GM12891 (cell line): ENCODE data around the gene ERO1A.

Source experiments
- DNase-seq: peaks from one replicate; pipeline ENCODE4 v3.0.0; 2011; ENCODE audit warnings: low spot score; ENCODE audit not compliant: insufficient read length
- FAIRE-seq: peaks from 2 replicates; lab custom pipeline; 2011; peaks lifted over from hg19 to GRCh38; lab: Jason Lieb, UNC
- PAX5 ChIP-seq: IDR thresholded peaks from 2 replicates; pipeline ENCODE4 v1.6.1; 2011; ENCODE audit warnings: low read length, moderate library complexity, mild to moderate bottlenecking; ENCODE audit not compliant: insufficient read depth, severe bottlenecking
- POLR2A ChIP-seq: IDR thresholded peaks from 2 replicates; pipeline ENCODE4 v1.6.1; 2011; ENCODE audit warnings: low read depth, low read length, control low read depth
- POLR2AphosphoS5 ChIP-seq: IDR thresholded peaks from 2 replicates; pipeline ENCODE4 v1.6.1; 2011; ENCODE audit warnings: low read depth, low read length, control low read depth
- POU2F2 ChIP-seq: IDR thresholded peaks from 2 replicates; pipeline ENCODE4 v1.6.1; 2011; ENCODE audit warnings: low read depth, mild to moderate bottlenecking, control low read depth, low read length, moderate library complexity
- SPI1 ChIP-seq: IDR thresholded peaks from 2 replicates; pipeline ENCODE4 v1.6.1; 2011; ENCODE audit warnings: low read depth, low read length, control low read depth
- TAF1 ChIP-seq: IDR thresholded peaks from 2 replicates; pipeline ENCODE4 v1.6.1; 2011; ENCODE audit warnings: low read depth, low read length, control low read depth

The ERO1A gene

GRCh38 chr14:52724360-52724644, 28.9 kb upstream of the ERO1A start:
- no peak for DNase-seq
- FAIRE-seq, result no peak
- TF ChIP-seq POLR2A, result no peak
- TF ChIP-seq PAX5, result no peak
- no peak for TF ChIP-seq POLR2AphosphoS5
- TF ChIP-seq SPI1, result no peak
- TF ChIP-seq TAF1, result no peak
- TF ChIP-seq POU2F2, result no peak

- no peak for TF ChIP-seq POLR2AphosphoS5
- TF ChIP-seq SPI1, result no peak
- no peak for TF ChIP-seq POLR2A
- no peak for TF ChIP-seq PAX5
- TF ChIP-seq TAF1, result no peak
- TF ChIP-seq POU2F2, result no peak
- DNase-seq, result no peak
- peak; percentile 77 for FAIRE-seq
These were observed 28.4 kb upstream of the ERO1A start for GRCh38 chr14:52723514-52724359.

GRCh38 chr14:52716155-52716554, 20.8 kb upstream of the ERO1A start:
- FAIRE-seq, result no peak
- no peak for DNase-seq
- TF ChIP-seq POU2F2, result no peak
- TF ChIP-seq SPI1, result no peak
- no peak for TF ChIP-seq PAX5
- TF ChIP-seq POLR2A, result no peak
- no peak for TF ChIP-seq TAF1

- DNase-seq (no peak), FAIRE-seq (no peak)
- TF ChIP-seq SPI1, result no peak
- TF ChIP-seq POU2F2, result no peak
- no peak for TF ChIP-seq POLR2AphosphoS5
- TF ChIP-seq TAF1, result no peak
- TF ChIP-seq PAX5, result no peak
- no peak for TF ChIP-seq POLR2A
These were observed 16.3 kb upstream of the ERO1A start for GRCh38 chr14:52711666-52712065.

GRCh38 chr14:52706724-52707706, 11.7 kb upstream of the ERO1A start, which contains the start of gene PSMC6:
PSMC6 (plus strand) TSS chr14:52707200; CDS start chr14:52707220, 20 bp downstream.
- TF ChIP-seq SPI1, result no peak
- peak; percentile 88 for TF ChIP-seq TAF1
- TF ChIP-seq POU2F2, result 0 out of 2 replicates have a peak, but pooled peaks have one; percentile 45
- TF ChIP-seq POLR2AphosphoS5, result peak; percentile 87
- TF ChIP-seq PAX5, result no peak
- TF ChIP-seq POLR2A, result peak; percentile 84
- peak; percentile 69 for DNase-seq
- peak; percentile 95 for FAIRE-seq

GRCh38 chr14:52706286-52706685, 10.9 kb upstream of the ERO1A start:
- DNase-seq, result no peak
- TF ChIP-seq TAF1 (no peak), SPI1 (no peak), POU2F2 (no peak), POLR2AphosphoS5 (no peak), POLR2A (no peak), PAX5 (no peak)
- no peak for FAIRE-seq

GRCh38 chr14:52703664-52704063, 8.3 kb upstream of the ERO1A start:
- FAIRE-seq, result no peak
- DNase-seq, result no peak
- TF ChIP-seq PAX5 (no peak), TAF1 (no peak), POLR2AphosphoS5 (no peak), POU2F2 (no peak), SPI1 (no peak), POLR2A (no peak)

- no peak for FAIRE-seq
- DNase-seq, result no peak
These were observed 7.9 kb upstream of the ERO1A start for GRCh38 chr14:52703225-52703624.

More at GRCh38 chr14:52703225-52703624, 7.9 kb upstream of the ERO1A start:
- TF ChIP-seq TAF1 (no peak), POLR2A (no peak), PAX5 (no peak), POU2F2 (no peak), SPI1 (no peak), POLR2AphosphoS5 (no peak)
